HEK293T (cell line): Measurements from ENCODE around the gene CA7.

Source experiments
- ARNT ChIP-seq: fragments of 450-650 bp; IDR thresholded peaks from 2 replicates; pipeline ENCODE4 v1.6.1; 2017; ENCODE audit warnings: mild to moderate bottlenecking
- BHLHE40 ChIP-seq: fragments of 450-650 bp; IDR thresholded peaks from 2 replicates; pipeline ENCODE4 v1.6.1; 2016; ENCODE audit warnings: mild to moderate bottlenecking, moderate library complexity, borderline replicate concordance
- ELF4 ChIP-seq: fragments of 450-650 bp; IDR thresholded peaks from 2 replicates; pipeline ENCODE4 v1.6.1; 2017; ENCODE audit warnings: antibody characterized with exemption
- FOXA1 ChIP-seq: fragments of 450-650 bp; IDR thresholded peaks from 2 replicates; pipeline ENCODE4 v1.6.1; 2016; ENCODE audit warnings: mild to moderate bottlenecking
- FOXK2 ChIP-seq: fragments of 450-650 bp; IDR thresholded peaks from 2 replicates; pipeline ENCODE4 v1.6.1; 2016; ENCODE audit warnings: mild to moderate bottlenecking
- FOXM1 ChIP-seq: fragments of 450-650 bp; IDR thresholded peaks from 2 replicates; pipeline ENCODE4 v1.6.1; 2017; ENCODE audit warnings: mild to moderate bottlenecking, borderline replicate concordance
- HDGF ChIP-seq: fragments of 450-650 bp; IDR thresholded peaks from 2 replicates; pipeline ENCODE4 v1.6.1; 2017; ENCODE audit warnings: antibody characterized with exemption, borderline replicate concordance
- NFRKB ChIP-seq: fragments of 450-650 bp; IDR thresholded peaks from 2 replicates; pipeline ENCODE4 v1.6.1; 2016; ENCODE audit warnings: mild to moderate bottlenecking, moderate library complexity
- SP1 ChIP-seq: fragments of 450-650 bp; IDR thresholded peaks from 2 replicates; pipeline ENCODE4 v1.6.1; 2017
- SUZ12 ChIP-seq: fragments of 450-650 bp; IDR thresholded peaks from 2 replicates; pipeline ENCODE4 v1.6.1; 2016; ENCODE audit warnings: mild to moderate bottlenecking
- TARDBP ChIP-seq: fragments of 450-650 bp; IDR thresholded peaks from 2 replicates; pipeline ENCODE4 v1.6.1; 2016
- ZNF384 ChIP-seq: fragments of 450-650 bp; IDR thresholded peaks from 2 replicates; pipeline ENCODE4 v1.6.1; 2016

- TF ChIP-seq FOXA1 (no peak), BHLHE40 (no peak), NFRKB (no peak), SP1 (no peak), ZNF384 (no peak), ARNT (no peak), HDGF (no peak), FOXK2 (no peak), SUZ12 (no peak), FOXM1 (no peak), TARDBP (no peak), ELF4 (no peak)
These were observed 831 bp downstream of the CA7 start for GRCh38 chr16:66845080-66845410.
